Mucosa of rectum (tissue), 2 donors: Measurements from ENCODE around the gene DDIT3.

Source experiments
- H3K27ac ChIP-seq, 2 donors: one replicate each; pipeline ENCODE4 v1.7.0; 2013; ENCODE audit warnings: inconsistent platforms in 2 of 2, low read depth in 2 of 2, low read length in 2 of 2
- H3K27me3 ChIP-seq, 2 donors: one replicate each; pipeline ENCODE4 v1.7.0; 2013; ENCODE audit warnings: low read length in 2 of 2; ENCODE audit not compliant: control insufficient read depth in 2 of 2, insufficient read depth in 2 of 2
- H3K36me3 ChIP-seq, 2 donors: one replicate each; pipeline ENCODE4 v1.7.0; 2013; ENCODE audit warnings: low read length in 2 of 2; ENCODE audit not compliant: control insufficient read depth in 2 of 2, insufficient read depth in 2 of 2
- H3K4me1 ChIP-seq, 2 donors: one replicate each; pipeline ENCODE4 v1.7.0; 2013; ENCODE audit warnings: low read length in 2 of 2, mild to moderate bottlenecking in 1 of 2; ENCODE audit not compliant: control insufficient read depth in 2 of 2, insufficient read depth in 2 of 2
- H3K4me3 ChIP-seq, 2 donors: one replicate each; pipeline ENCODE4 v1.7.0; 2013; ENCODE audit warnings: low read length in 2 of 2
- H3K9ac ChIP-seq, 2 donors: one replicate each; pipeline ENCODE4 v1.7.0; 2013; ENCODE audit warnings: low read length in 2 of 2, low read depth in 1 of 2, mild to moderate bottlenecking in 1 of 2
- H3K9me3 ChIP-seq, 2 donors: one replicate each; pipeline ENCODE4 v1.7.0; 2013; ENCODE audit warnings: low read length in 2 of 2; ENCODE audit not compliant: control insufficient read depth in 2 of 2
- donor health status: healthy.
- donor health status: Normal muscosa, but diverticular disease.

The DDIT3 gene

GRCh38 chr12:57476993-57477709 is 43.2 kb downstream of the DDIT3 start:
- Histone ChIP-seq H3K9me3 (no peaks in the 10 kb centered on the region), H3K9ac (peak overlapping the region in 1 of 2 donors; percentile 74), H3K36me3 (peaks cover 0 to 3% of the 10 kb centered on the region in 2 donors), H3K4me1 (peaks cover 26 to 28% of the 10 kb centered on the region in 2 donors), H3K27ac (peak overlapping the region; percentile 75 to 91), H3K27me3 (peaks cover 12 to 53% of the 10 kb centered on the region in 2 donors), H3K4me3 (peak overlapping the region; percentile 42 to 75)

DNA sequence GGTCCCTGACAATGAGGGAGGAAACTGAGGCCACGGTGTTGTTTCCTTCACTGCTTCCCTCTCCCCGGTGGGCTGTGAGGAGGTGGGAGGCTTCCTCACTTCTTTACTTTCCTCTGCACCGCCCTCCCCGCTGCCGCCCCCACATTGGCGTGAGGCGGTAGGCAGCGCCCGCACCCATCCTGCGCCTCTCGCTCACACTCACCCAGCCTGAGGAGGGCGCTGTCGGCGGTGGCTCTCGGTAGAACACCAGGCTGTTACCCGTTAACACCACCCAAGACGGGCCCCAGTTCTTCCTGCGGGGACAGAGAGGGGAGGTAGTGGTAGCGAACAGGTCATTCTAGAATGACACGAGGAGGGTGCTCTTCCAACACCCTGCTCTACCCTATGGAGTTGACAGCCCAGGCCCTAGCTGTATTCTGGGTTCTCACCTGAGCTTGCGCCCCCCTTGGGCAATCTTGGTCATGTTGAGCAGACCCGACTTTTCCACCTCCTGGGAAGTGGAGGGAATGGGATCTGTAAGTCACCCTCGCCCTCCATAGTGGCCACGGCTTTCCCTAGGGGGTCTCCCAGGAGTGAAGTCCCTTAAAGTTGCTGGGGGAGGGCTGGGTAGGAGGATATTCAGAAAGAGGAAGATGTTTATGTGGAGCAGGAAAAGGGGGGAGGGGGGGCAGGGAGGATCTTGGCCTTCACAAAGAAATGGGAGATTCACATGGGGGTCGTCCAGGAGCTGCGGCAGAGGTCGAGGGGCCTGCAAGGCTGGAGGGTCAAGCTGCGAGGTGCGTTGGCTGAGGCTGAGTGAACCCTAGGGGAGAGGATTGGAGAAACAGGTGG is 43.9 kb downstream of the DDIT3 start:
- Histone ChIP-seq H3K36me3 (peaks cover 0 to 6% of the 10 kb centered on the region in 2 donors), H3K27ac (peak overlapping the region; percentile 10 to 91), H3K27me3 (peaks cover 12 to 50% of the 10 kb centered on the region in 2 donors), H3K4me1 (peaks cover 31 to 32% of the 10 kb centered on the region in 2 donors), H3K9ac (peak overlapping the region in 1 of 2 donors; percentile 74), H3K4me3 (peak overlapping the region; percentile 42 to 75), H3K9me3 (no peaks in the 10 kb centered on the region)

GRCh38 chr12:57475271-57476161 is 44.8 kb downstream of the DDIT3 start:
- Histone ChIP-seq H3K36me3 (peaks cover 0 to 6% of the 10 kb centered on the region in 2 donors), H3K4me3 (peak overlapping the region; percentile 42 to 75), H3K9ac (no peak overlapping the region)

GRCh38 chr12:57474862-57475261 is 45.5 kb downstream of the DDIT3 start:
- peaks cover 34 to 43% of the 10 kb centered on the region in 2 donors for H3K4me1 ChIP-seq
- peaks cover 0 to 10% of the 10 kb centered on the region in 2 donors for H3K36me3 ChIP-seq
- H3K27ac ChIP-seq: no peak overlapping the region
- H3K27me3 ChIP-seq: peaks cover 12 to 50% of the 10 kb centered on the region in 2 donors
- H3K9ac ChIP-seq: no peak overlapping the region
- no peak overlapping the region for H3K4me3 ChIP-seq
- no peaks in the 10 kb centered on the region for H3K9me3 ChIP-seq

More at GRCh38 chr12:57475271-57476161, 44.8 kb downstream of the DDIT3 start:
- Histone ChIP-seq H3K27me3 (peaks cover 12 to 50% of the 10 kb centered on the region in 2 donors), H3K4me1 (peaks cover 36 to 39% of the 10 kb centered on the region in 2 donors), H3K27ac (no peak overlapping the region), H3K9me3 (no peaks in the 10 kb centered on the region)

- Histone ChIP-seq H3K9me3 (no peaks in the 10 kb centered on the region), H3K36me3 (peaks cover 0 to 11% of the 10 kb centered on the region in 2 donors), H3K27ac (no peak overlapping the region), H3K9ac (no peak overlapping the region), H3K4me1 (peaks cover 31 to 42% of the 10 kb centered on the region in 2 donors), H3K27me3 (peaks cover 12 to 47% of the 10 kb centered on the region in 2 donors), H3K4me3 (no peak overlapping the region)
These were observed 45.9 kb downstream of the DDIT3 start for GRCh38 chr12:57474430-57474829.

GRCh38 chr12:57473886-57474285 is 46.4 kb downstream of the DDIT3 start:
- Histone ChIP-seq H3K36me3 (peaks cover 0 to 16% of the 10 kb centered on the region in 2 donors), H3K9me3 (no peaks in the 10 kb centered on the region)

GRCh38 chr12:57473392-57473791 is 46.9 kb downstream of the DDIT3 start:
- H3K4me3 ChIP-seq: no peak overlapping the region
- peaks cover 0 to 16% of the 10 kb centered on the region in 2 donors for H3K36me3 ChIP-seq
- H3K27me3 ChIP-seq: peaks cover 12 to 39% of the 10 kb centered on the region in 2 donors
- no peak overlapping the region for H3K27ac ChIP-seq
- H3K9me3 ChIP-seq: no peaks in the 10 kb centered on the region
- no peak overlapping the region for H3K9ac ChIP-seq
- H3K4me1 ChIP-seq: peaks cover 21 to 35% of the 10 kb centered on the region in 2 donors

More at GRCh38 chr12:57473886-57474285, 46.4 kb downstream of the DDIT3 start:
- Histone ChIP-seq H3K9ac (no peak overlapping the region), H3K4me1 (peaks cover 26 to 37% of the 10 kb centered on the region in 2 donors), H3K27me3 (peaks cover 12 to 43% of the 10 kb centered on the region in 2 donors), H3K4me3 (no peak overlapping the region), H3K27ac (no peak overlapping the region)

DNA sequence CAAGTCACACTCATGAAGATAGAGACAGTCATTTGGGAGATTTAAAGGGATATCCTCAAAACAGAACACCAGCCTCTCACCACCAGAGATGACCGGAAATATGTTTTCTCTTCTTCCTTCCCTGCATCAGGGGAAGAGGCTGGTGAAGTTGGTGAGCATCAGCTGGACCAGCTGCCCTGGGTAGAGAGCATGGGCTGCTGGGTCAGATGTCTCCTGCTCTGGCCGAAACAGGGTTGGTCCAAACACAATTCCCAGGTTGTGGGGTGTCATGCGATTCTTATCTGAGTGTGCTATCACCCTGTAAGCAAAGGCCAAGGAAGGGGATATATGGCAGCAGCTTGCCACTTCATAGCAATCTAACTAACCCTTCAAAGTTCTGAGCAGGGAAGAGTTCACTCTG is 47.9 kb downstream of the DDIT3 start:
- H3K4me1 ChIP-seq: peaks cover 16 to 35% of the 10 kb centered on the region in 2 donors
- peaks cover 0 to 16% of the 10 kb centered on the region in 2 donors for H3K36me3 ChIP-seq
- no peak overlapping the region for H3K4me3 ChIP-seq
- peaks cover 12 to 32% of the 10 kb centered on the region in 2 donors for H3K27me3 ChIP-seq
- no peak overlapping the region for H3K27ac ChIP-seq
- H3K9me3 ChIP-seq: no peaks in the 10 kb centered on the region
- H3K9ac ChIP-seq: no peak overlapping the region

- peaks cover 11 to 30% of the 10 kb centered on the region in 2 donors for H3K27me3 ChIP-seq
- H3K27ac ChIP-seq: peak overlapping the region in 1 of 2 donors; percentile 16
These were observed 48.7 kb downstream of the DDIT3 start for GRCh38 chr12:57471661-57472060.

More at GRCh38 chr12:57471661-57472060, 48.7 kb downstream of the DDIT3 start:
- Histone ChIP-seq H3K4me1 (peaks cover 16 to 33% of the 10 kb centered on the region in 2 donors), H3K36me3 (peaks cover 0 to 16% of the 10 kb centered on the region in 2 donors), H3K9me3 (no peaks in the 10 kb centered on the region), H3K9ac (no peak overlapping the region), H3K4me3 (peak overlapping the region in 1 of 2 donors; percentile 26)
